Nephron progenitor cell (in vitro differentiated cells): ENCODE measurements around the gene UPK3BL2.
"Not testable (repeated sequence)": the region's sequence is repeated elsewhere in the genome, so short reads cannot be mapped to it uniquely, and the experiment has no call there.

Experiments used
- DNase-seq: peaks from one replicate; pipeline ENCODE4 v3.0.0; 2021
- H3K27ac Mint-ChIP-seq: 2 replicates; pipeline ENCODE4 v1.8.0; 2021; ENCODE audit warnings: mild to moderate bottlenecking, moderate library complexity, mixed read lengths
- H3K27me3 Mint-ChIP-seq: 2 replicates; pipeline ENCODE4 v1.8.0; 2021; ENCODE audit warnings: mild to moderate bottlenecking, low read depth, mixed read lengths; ENCODE audit not compliant: poor library complexity
- H3K36me3 Mint-ChIP-seq: 2 replicates; pipeline ENCODE4 v1.8.0; 2021; ENCODE audit warnings: low read depth, mixed read lengths
- H3K4me1 Mint-ChIP-seq: 2 replicates; pipeline ENCODE4 v1.8.0; 2021; ENCODE audit warnings: mixed read lengths
- H3K4me3 Mint-ChIP-seq: 2 replicates; pipeline ENCODE4 v1.8.0; 2021; ENCODE audit warnings: mild to moderate bottlenecking, moderate library complexity, mixed read lengths
- H3K9me3 Mint-ChIP-seq: 2 replicates; pipeline ENCODE4 v1.8.0; 2021; ENCODE audit warnings: mild to moderate bottlenecking, moderate library complexity, mixed read lengths

Gene UPK3BL2, protein sequence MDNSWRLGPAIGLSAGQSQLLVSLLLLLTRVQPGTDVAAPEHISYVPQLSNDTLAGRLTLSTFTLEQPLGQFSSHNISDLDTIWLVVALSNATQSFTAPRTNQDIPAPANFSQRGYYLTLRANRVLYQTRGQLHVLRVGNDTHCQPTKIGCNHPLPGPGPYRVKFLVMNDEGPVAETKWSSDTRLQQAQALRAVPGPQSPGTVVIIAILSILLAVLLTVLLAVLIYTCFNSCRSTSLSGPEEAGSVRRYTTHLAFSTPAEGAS

GRCh38 chr7:102543596-102543995 is at the start of gene UPK3BL2:
Gene UPK3BL2 (minus strand): TSS chr7:102543696. CDS start chr7:102543636, 60 bp downstream.
- not testable (repeated sequence) for H3K36me3 Mint-ChIP-seq, H3K4me3 Mint-ChIP-seq, H3K27me3 Mint-ChIP-seq, H3K27ac Mint-ChIP-seq, DNase-seq, H3K4me1 Mint-ChIP-seq, H3K9me3 Mint-ChIP-seq

- not testable (repeated sequence) for H3K27ac Mint-ChIP-seq, H3K36me3 Mint-ChIP-seq, H3K4me3 Mint-ChIP-seq, H3K4me1 Mint-ChIP-seq, DNase-seq, H3K27me3 Mint-ChIP-seq, H3K9me3 Mint-ChIP-seq
Measured at GRCh38 chr7:102592477-102593019, 49.1 kb upstream of the UPK3BL2 start.

DNA sequence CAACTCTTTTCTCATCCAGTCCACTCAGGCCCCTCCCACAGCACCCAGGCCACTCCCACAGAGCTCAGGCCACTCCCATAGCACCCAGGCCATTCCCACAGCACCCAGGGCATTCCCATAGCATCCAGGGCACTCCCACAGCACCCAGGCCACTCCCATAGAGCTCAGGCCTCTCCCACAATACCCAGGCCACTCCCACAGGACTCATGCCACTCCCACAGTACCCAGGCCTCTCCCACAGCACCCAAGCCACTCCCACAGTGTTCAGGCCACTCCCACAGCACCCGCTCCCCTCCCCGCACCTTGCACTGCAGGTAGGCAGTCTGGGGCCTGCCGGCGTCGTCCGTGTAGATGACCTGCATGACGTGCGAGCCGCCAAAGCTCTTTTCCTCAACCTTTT is 46.4 kb upstream of the UPK3BL2 start:
- not testable (repeated sequence) for H3K36me3 Mint-ChIP-seq, H3K27me3 Mint-ChIP-seq, DNase-seq, H3K4me3 Mint-ChIP-seq, H3K4me1 Mint-ChIP-seq, H3K27ac Mint-ChIP-seq, H3K9me3 Mint-ChIP-seq

- not testable (repeated sequence) for H3K36me3 Mint-ChIP-seq, H3K4me3 Mint-ChIP-seq, H3K4me1 Mint-ChIP-seq, H3K27ac Mint-ChIP-seq, H3K9me3 Mint-ChIP-seq, H3K27me3 Mint-ChIP-seq, DNase-seq
Measured at GRCh38 chr7:102583495-102583894, 40.0 kb upstream of the UPK3BL2 start.

- not testable (repeated sequence) for H3K4me3 Mint-ChIP-seq
Measured at GRCh38 chr7:102581722-102582121, 38.2 kb upstream of the UPK3BL2 start.

GRCh38 chr7:102578486-102578885 is 35.0 kb upstream of the UPK3BL2 start:
- H3K27me3 Mint-ChIP-seq, H3K4me1 Mint-ChIP-seq, H3K27ac Mint-ChIP-seq: not testable (repeated sequence)

More at GRCh38 chr7:102581722-102582121, 38.2 kb upstream of the UPK3BL2 start:
- H3K4me1 Mint-ChIP-seq, H3K9me3 Mint-ChIP-seq, H3K27ac Mint-ChIP-seq, H3K27me3 Mint-ChIP-seq, DNase-seq, H3K36me3 Mint-ChIP-seq: not testable (repeated sequence)

GRCh38 chr7:102577315-102578240 is 34.1 kb upstream of the UPK3BL2 start:
- H3K27me3 Mint-ChIP-seq, H3K9me3 Mint-ChIP-seq, H3K4me1 Mint-ChIP-seq, H3K27ac Mint-ChIP-seq, H3K4me3 Mint-ChIP-seq, H3K36me3 Mint-ChIP-seq, DNase-seq: not testable (repeated sequence)

More at GRCh38 chr7:102578486-102578885, 35.0 kb upstream of the UPK3BL2 start:
- not testable (repeated sequence) for H3K9me3 Mint-ChIP-seq, DNase-seq, H3K4me3 Mint-ChIP-seq, H3K36me3 Mint-ChIP-seq

DNA sequence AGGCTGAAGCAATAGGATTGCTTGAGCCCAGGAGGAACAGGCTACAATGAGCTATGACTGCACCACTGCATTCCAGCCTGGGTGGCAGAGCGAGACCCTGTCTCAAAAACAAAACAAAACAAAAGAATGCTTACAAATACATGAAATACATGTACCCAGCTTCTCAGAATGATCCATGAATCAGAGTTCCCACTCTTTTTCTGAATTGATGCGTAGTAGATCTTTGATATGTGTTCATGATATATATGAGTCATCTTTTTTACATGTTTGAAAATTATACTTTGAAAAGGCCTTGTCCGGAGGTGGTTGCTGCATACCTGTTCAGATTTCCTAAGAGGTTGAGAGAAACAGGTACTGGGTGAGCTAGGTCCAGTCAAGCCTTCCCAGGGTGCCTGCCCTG is 32.9 kb upstream of the UPK3BL2 start:
- H3K4me3 Mint-ChIP-seq, H3K36me3 Mint-ChIP-seq, H3K27ac Mint-ChIP-seq, H3K4me1 Mint-ChIP-seq, H3K9me3 Mint-ChIP-seq, H3K27me3 Mint-ChIP-seq, DNase-seq: not testable (repeated sequence)

GRCh38 chr7:102574607-102575006 is 31.1 kb upstream of the UPK3BL2 start:
- not testable (repeated sequence) for DNase-seq, H3K36me3 Mint-ChIP-seq, H3K9me3 Mint-ChIP-seq, H3K4me1 Mint-ChIP-seq, H3K27me3 Mint-ChIP-seq, H3K27ac Mint-ChIP-seq, H3K4me3 Mint-ChIP-seq

- not testable (repeated sequence) for H3K9me3 Mint-ChIP-seq, H3K36me3 Mint-ChIP-seq, H3K4me1 Mint-ChIP-seq, H3K27ac Mint-ChIP-seq, H3K27me3 Mint-ChIP-seq
- peak; percentile 90 for DNase-seq
- peak within 1 kb of the TSS; percentile 71 for H3K4me3 Mint-ChIP-seq
Measured at GRCh38 chr7:102572261-102573239, 29.1 kb upstream of the UPK3BL2 start, which contains the start of gene POLR2J3. Gene POLR2J3 (minus strand): TSS chr7:102572583. CDS start chr7:102572521, 62 bp downstream.

DNA sequence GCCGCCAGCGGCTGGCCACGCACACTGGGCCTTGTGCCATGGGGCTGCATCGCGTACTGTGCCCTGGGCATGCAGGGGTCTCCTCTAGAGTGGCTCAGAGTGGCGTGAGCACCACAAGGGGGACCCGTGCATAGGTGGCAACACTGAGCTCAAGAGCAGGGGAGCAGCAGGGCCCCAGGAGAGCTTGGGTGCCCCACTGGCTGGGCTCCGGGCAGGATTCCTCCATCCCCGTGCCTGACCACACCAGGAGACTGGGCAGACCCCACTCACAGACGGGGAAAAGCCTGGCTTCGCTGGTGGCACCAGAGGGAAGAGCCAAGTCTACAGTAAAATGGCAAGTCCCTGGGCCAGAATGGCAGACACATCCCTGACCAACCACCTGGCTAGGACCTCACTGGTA is 25.1 kb upstream of the UPK3BL2 start:
- H3K36me3 Mint-ChIP-seq, H3K4me1 Mint-ChIP-seq, H3K9me3 Mint-ChIP-seq, H3K4me3 Mint-ChIP-seq, H3K27ac Mint-ChIP-seq, DNase-seq, H3K27me3 Mint-ChIP-seq: not testable (repeated sequence)

GRCh38 chr7:102550808-102551422 is 7.4 kb upstream of the UPK3BL2 start, which contains the start of gene SPDYE2:
Gene SPDYE2 (plus strand): TSS chr7:102551226. CDS start chr7:102553256, 2,030 bp downstream.
- not testable (repeated sequence) for DNase-seq, H3K36me3 Mint-ChIP-seq, H3K4me1 Mint-ChIP-seq, H3K27me3 Mint-ChIP-seq, H3K4me3 Mint-ChIP-seq, H3K27ac Mint-ChIP-seq, H3K9me3 Mint-ChIP-seq

DNA sequence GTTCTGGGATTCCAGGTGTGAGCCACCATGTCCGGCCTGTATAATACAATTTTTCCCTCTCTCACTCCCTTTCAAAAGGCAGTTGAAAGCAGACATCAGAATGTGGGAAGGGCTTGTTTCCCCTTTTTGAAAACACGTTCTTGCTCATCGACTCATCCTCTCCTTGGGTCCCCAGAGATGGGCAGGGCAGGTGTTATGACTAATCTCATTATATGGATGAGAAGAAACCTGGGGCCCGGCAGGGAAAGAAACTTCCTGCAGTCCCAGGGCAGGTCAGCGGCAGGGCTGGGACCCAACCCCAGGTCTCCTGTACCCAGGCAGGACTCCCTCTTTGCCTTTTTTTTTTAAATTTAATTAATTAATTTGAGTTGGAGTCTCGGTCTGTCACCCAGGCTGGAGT is 2.9 kb upstream of the UPK3BL2 start:
- not testable (repeated sequence) for H3K27me3 Mint-ChIP-seq, H3K4me3 Mint-ChIP-seq, H3K4me1 Mint-ChIP-seq, H3K36me3 Mint-ChIP-seq, DNase-seq, H3K27ac Mint-ChIP-seq, H3K9me3 Mint-ChIP-seq
